OCI-LY7 (cell line): ENCODE measurements around the gene UBD. TPM values are rescaled to one million over a fixed set of nuclear protein-coding genes. Genes with fewer than 3 reads are reported as not detected.

Experiments
- BruUV-seq: library from RNA; stranded (reverse); fragments of 400-500 nt; replicated peaks from 2 replicates; lab custom pipeline; 2021; lab: Mats Ljungman, UMichigan
- CTCF ChIA-PET: fragments of 300-600 bp; sonication (Branson Sonifier 250); formaldehyde crosslinking; loops from one replicate; lab custom pipeline; 2022; ENCODE audit warnings: antibody characterized with exemption; ENCODE audit not compliant: unreplicated experiment; lab: Charles Lee
- POLR2A ChIA-PET: fragments of 300-600 bp; sonication (Branson Sonifier 250); formaldehyde crosslinking; loops from one replicate; lab custom pipeline; 2022; ENCODE audit warnings: antibody characterized with exemption; lab: Charles Lee
- DNase-seq: peaks from one replicate; pipeline ENCODE4 v3.0.0-alpha.2; 2015; ENCODE audit warnings: low spot score
- H2AFZ ChIP-seq: fragments of 200-600 bp; sonication (generic), shearing (Covaris generic); 2 replicates; pipeline ENCODE4 v1.6.1; 2014; ENCODE audit warnings: mild to moderate bottlenecking, antibody characterized with exemption, low read length, moderate library complexity
- H3K27ac ChIP-seq: fragments of 200-600 bp; sonication (generic); 2 replicates; pipeline ENCODE4 v1.5.1; 2014; ENCODE audit warnings: mixed run types, low read depth, mild to moderate bottlenecking, moderate library complexity, low read length, inconsistent platforms; ENCODE audit not compliant: poor library complexity, severe bottlenecking
- H3K36me3 ChIP-seq: fragments of 200-600 bp; sonication (generic); 2 replicates; pipeline ENCODE4 v1.6.1; 2014; ENCODE audit warnings: mild to moderate bottlenecking, antibody characterized with exemption, low read length, moderate library complexity, mixed read lengths; ENCODE audit not compliant: insufficient read depth
- H3K4me1 ChIP-seq: fragments of 200-600 bp; sonication (generic); 2 replicates; pipeline ENCODE4 v1.5.1; 2014; ENCODE audit warnings: mild to moderate bottlenecking, low read length; ENCODE audit not compliant: insufficient read depth, poor library complexity, severe bottlenecking
- H3K4me2 ChIP-seq: fragments of 200-600 bp; sonication (generic); 2 replicates; pipeline ENCODE4 v1.6.1; 2014; ENCODE audit warnings: mild to moderate bottlenecking, low read length
- H3K4me3 ChIP-seq: fragments of 200-600 bp; sonication (generic); 2 replicates; pipeline ENCODE4 v1.5.1; 2014; ENCODE audit warnings: mild to moderate bottlenecking, low read depth, low read length; ENCODE audit not compliant: poor library complexity, severe bottlenecking
- H3K79me2 ChIP-seq: fragments of 200-600 bp; sonication (generic); 2 replicates; pipeline ENCODE4 v1.6.1; 2016; ENCODE audit warnings: low read depth, mild to moderate bottlenecking, low read length, moderate library complexity, mixed read lengths; ENCODE audit not compliant: insufficient read depth
- H3K9me2 ChIP-seq: fragments of 200-600 bp; sonication (generic); 2 replicates; pipeline ENCODE4 v1.6.1; 2016; ENCODE audit warnings: mild to moderate bottlenecking, low read length, mixed read lengths; ENCODE audit not compliant: insufficient read depth
- H3K9me3 ChIP-seq: fragments of 200-600 bp; sonication (generic); 2 replicates; pipeline ENCODE4 v1.6.1; 2014; ENCODE audit warnings: mild to moderate bottlenecking, mixed run types, low read length, mixed read lengths
- H4K20me1 ChIP-seq: fragments of 200-600 bp; sonication (generic); 2 replicates; pipeline ENCODE4 v1.6.1; 2014; ENCODE audit warnings: mild to moderate bottlenecking, antibody characterized with exemption, low read length, moderate library complexity, mixed read lengths; ENCODE audit not compliant: insufficient read depth
- CTCF ChIP-seq: fragments of 200-600 bp; sonication (generic); conservative IDR thresholded peaks from 2 replicates; pipeline ENCODE4 v1.5.1; 2014; ENCODE audit warnings: mild to moderate bottlenecking, antibody characterized with exemption, low read length, moderate library complexity, mixed read lengths
- EZH2phosphoT487 ChIP-seq: fragments of 200-600 bp; sonication (generic); IDR thresholded peaks from 2 replicates; pipeline ENCODE4 v1.6.1; 2018; ENCODE audit warnings: low read depth, borderline replicate concordance, mild to moderate bottlenecking, mixed run types, antibody characterized with exemption, low read length, moderate library complexity, mixed read lengths
- intact Hi-C: fragments of 100-400 bp; cut with micrococcal nuclease; formaldehyde crosslinking; loops from one replicate; pipeline ENCODE4 v1.10.0; 2022; ENCODE audit not compliant: unreplicated experiment
- total RNA-seq, 2 experiments: library from RNA; depleted of rRNA in 1 of 2; stranded (reverse); fragments of >200 nt in 1 of 2; shearing (Covaris generic) in 1 of 2; gene quantifications; 2 replicates each; pipeline ENCODE4 v1.2.3, GENCODE V29; 2014 to 2022

Gene UBD
- total RNA-seq, 2 experiments from 2014 or later = not detected

- Histone ChIP-seq H3K9me3 (no peaks in the 10 kb centered on the region), H3K27ac (no peak overlapping the region), H3K4me2 (no peak overlapping the region), H3K9me2 (no peaks in the 10 kb centered on the region), H3K4me3 (no peak overlapping the region), H3K4me1 (no peaks in the 10 kb centered on the region), H3K79me2 (no peaks in the 10 kb centered on the region), H3K36me3 (no peaks in the 10 kb centered on the region), H2AFZ (no peak overlapping the region), H4K20me1 (no peaks in the 10 kb centered on the region)
- POLR2A ChIA-PET = no interaction called here
- CTCF ChIA-PET = no interaction called here
- no TSS peak for BruUV-seq
- TF ChIP-seq CTCF = no peak
- TF ChIP-seq EZH2phosphoT487 = no peak
- intact Hi-C loops = no loop called here
- DNase-seq = no peak
These were observed 41.6 kb downstream of the UBD start for GRCh38 chr6:29517728-29518440.

GRCh38 chr6:29517245-29517644 is 42.3 kb downstream of the UBD start:
- BruUV-seq = no TSS peak
- DNase-seq = no peak
- POLR2A ChIA-PET = no interaction called here
- Histone ChIP-seq H3K4me2 (no peak overlapping the region), H2AFZ (no peak overlapping the region), H3K36me3 (no peaks in the 10 kb centered on the region), H3K27ac (no peak overlapping the region), H3K4me3 (no peak overlapping the region), H3K4me1 (no peaks in the 10 kb centered on the region), H4K20me1 (no peaks in the 10 kb centered on the region), H3K9me2 (no peaks in the 10 kb centered on the region), H3K9me3 (no peaks in the 10 kb centered on the region), H3K79me2 (no peaks in the 10 kb centered on the region)
- TF ChIP-seq EZH2phosphoT487 = no peak
- TF ChIP-seq CTCF = no peak
- intact Hi-C loops = no loop called here
- CTCF ChIA-PET = no interaction called here

- TF ChIP-seq EZH2phosphoT487 = no peak
- TF ChIP-seq CTCF = no peak
- no peaks in the 10 kb centered on the region for H4K20me1 ChIP-seq
- H3K79me2 ChIP-seq = no peaks in the 10 kb centered on the region
- BruUV-seq = no TSS peak
- H3K9me2 ChIP-seq = no peaks in the 10 kb centered on the region
- no peak overlapping the region for H3K27ac ChIP-seq
- no peaks in the 10 kb centered on the region for H3K4me1 ChIP-seq
- no peak overlapping the region for H3K4me3 ChIP-seq
- H2AFZ ChIP-seq = no peak overlapping the region
- POLR2A ChIA-PET = interaction anchor here (0.6 kb wide), 2 partner anchors 84 to 135 kb away, joined by 3 read pairs; no protein-coding TSS in a partner anchor
- intact Hi-C loops = no loop called here
- no peaks in the 10 kb centered on the region for H3K9me3 ChIP-seq
- H3K36me3 ChIP-seq = no peaks in the 10 kb centered on the region
- CTCF ChIA-PET = no interaction called here
- no peak for DNase-seq
- H3K4me2 ChIP-seq = no peak overlapping the region
These were observed 43.4 kb downstream of the UBD start for GRCh38 chr6:29516108-29516507.
